NCI-H69 (cell line): ENCODE results near the gene TMEM42.

Experiments
- DNase-seq: peaks from one replicate; lab custom pipeline; 2025; lab: John Stamatoyannopoulos, UW

Gene TMEM42

DNA sequence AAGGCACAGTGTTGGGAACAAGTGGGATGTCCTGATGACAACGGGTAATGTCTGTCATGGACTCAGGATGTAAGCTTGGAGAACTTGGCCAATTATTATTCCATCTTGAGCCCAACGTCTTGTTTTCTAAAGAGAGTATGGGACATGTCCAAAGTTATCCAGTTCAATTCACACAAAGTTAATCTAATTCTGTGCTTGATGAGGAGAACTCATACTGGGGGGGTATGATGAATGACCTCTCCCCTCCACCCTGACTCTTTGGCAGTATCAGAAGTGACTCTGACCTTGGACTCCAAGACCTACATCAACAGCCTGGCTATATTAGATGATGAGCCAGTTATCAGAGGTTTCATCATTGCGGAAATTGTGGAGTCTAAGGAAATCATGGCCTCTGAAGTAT is 49.0 kb downstream of the TMEM42 start:
- DNase-seq, result no peak

DNA sequence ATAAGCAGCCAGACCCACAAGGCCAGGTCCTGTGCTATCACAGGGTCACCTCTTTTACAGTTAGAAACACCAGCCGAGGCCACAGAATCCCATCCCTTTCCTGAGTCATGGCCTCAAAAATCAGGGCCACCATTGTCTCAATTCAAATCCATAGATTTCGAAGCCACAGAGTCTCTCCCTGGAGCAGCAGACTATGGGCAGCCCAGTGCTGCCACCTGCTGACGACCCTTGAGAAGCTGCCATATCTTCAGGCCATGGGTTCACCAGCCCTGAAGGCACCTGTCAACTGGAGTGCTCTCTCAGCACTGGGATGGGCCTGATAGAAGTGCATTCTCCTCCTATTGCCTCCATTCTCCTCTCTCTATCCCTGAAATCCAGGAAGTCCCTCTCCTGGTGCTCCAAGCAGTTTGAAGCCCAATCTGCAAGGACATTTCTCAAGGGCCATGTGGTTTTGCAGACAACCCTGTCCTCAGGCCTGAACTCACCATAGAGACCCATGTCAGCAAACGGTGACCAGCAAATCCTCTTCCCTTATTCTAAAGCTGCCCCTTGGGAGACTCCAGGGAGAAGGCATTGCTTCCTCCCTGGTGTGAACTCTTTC is 52.3 kb downstream of the TMEM42 start:
- DNase-seq, result peak; percentile 65

DNA sequence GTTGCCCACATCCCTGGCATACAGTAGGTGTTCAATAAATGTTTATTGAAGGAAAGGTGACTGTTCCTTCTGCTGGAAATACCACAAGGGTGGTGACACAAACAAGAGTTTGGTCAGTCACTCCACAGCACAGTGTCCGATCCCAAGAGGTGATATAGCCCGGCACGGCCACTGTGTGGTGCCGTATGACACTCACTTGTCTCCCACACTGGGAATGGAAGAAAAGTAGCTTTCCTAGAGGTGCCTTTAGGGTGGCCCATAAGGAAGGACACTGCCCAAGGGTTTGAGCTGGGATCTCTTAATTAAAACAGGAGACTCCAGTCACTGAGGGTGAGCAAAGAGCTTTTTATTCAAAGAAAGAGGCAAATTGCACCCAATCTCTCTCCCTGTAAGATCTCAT is 53.2 kb downstream of the TMEM42 start:
- DNase-seq, result peak; percentile 43
